Right ventricle myocardium superior (tissue), 1 donor: ENCODE results near the gene KRT83. TPM values are rescaled to one million over a fixed set of nuclear protein-coding genes. Genes with fewer than 3 reads are reported as not detected.

Experiments
- ATAC-seq: fragments of 200-7000 bp; cut with Tn5 transposase; one replicate; pipeline ENCODE4 v1.9.1; 2020; ENCODE audit warnings: mild to moderate bottlenecking; ENCODE audit not compliant: poor library complexity
- DNase-seq: peaks from one replicate; pipeline ENCODE4 v3.0.0-alpha.2; 2020
- intact Hi-C: fragments of 100-400 bp; cut with DNase I; formaldehyde crosslinking; loops from one replicate; pipeline ENCODE4 v1.11.2; 2022
- total RNA-seq: library from RNA; stranded (reverse); fragmentation: NEBNext Ultra II Directional; extraction: Animal tissue kit (Norgen Biotek cat#: 25700); gene quantifications from one replicate; pipeline ENCODE4 v1.2.1, GENCODE V29; 2021
- donor health status: DM: no; HTN: yes; CAD: no; lungs with severe emphysema.

The KRT83 gene
- total RNA-seq, 1 donor from 2014 or later, result not detected

- ATAC-seq (peak; percentile 45), DNase-seq (no peak)
- intact Hi-C loops, result no loop called here
Measured at GRCh38 chr12:52280319-52280795, 40.8 kb downstream of the KRT83 start.

DNA sequence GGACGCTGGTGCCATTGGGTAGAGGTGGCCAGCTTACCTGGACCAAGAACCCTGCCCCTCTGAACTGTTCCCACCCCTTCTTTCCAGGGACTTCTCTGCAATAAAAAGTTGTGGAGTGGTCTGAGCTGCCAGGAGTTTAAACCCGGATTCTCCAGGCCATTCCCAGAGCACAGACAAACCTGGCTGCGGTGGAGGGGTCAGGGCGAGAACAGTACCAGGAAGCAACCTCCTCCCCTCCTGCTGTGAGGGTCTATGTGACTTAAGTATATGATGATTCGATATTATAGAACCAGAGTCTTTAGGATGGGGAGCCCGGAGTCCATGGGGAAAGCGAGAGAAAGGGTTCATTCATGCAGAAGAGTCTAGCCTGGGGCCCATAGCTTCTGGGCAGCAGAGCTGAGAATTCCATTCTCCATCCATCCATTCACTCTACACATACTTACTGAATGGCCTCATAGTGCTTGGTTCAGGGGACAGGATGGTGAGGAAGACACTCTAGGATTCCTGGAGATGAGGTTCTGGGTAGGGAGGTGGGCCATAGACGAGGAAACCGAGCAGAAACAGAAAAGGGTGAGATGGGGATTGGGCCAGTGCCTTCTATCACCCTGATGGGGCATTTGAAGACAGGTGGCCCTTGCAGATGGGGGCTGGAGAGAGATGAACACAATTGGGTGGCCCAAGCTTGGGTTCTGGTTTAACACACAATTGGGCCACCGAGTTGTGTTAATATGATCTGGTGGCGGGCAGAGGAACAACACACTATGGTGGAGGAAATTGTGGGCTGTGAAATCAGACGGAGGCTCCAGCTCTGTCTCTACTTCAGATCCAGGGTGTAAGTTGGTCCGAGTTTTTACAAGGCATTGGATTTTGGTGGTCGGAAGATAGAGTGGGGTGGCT is 41.5 kb downstream of the KRT83 start:
- ATAC-seq (no peak), DNase-seq (no peak)
- intact Hi-C loops, result loop anchor here (5.0 kb wide), 1 partner anchor 67 kb away; no protein-coding TSS in a partner anchor

DNA sequence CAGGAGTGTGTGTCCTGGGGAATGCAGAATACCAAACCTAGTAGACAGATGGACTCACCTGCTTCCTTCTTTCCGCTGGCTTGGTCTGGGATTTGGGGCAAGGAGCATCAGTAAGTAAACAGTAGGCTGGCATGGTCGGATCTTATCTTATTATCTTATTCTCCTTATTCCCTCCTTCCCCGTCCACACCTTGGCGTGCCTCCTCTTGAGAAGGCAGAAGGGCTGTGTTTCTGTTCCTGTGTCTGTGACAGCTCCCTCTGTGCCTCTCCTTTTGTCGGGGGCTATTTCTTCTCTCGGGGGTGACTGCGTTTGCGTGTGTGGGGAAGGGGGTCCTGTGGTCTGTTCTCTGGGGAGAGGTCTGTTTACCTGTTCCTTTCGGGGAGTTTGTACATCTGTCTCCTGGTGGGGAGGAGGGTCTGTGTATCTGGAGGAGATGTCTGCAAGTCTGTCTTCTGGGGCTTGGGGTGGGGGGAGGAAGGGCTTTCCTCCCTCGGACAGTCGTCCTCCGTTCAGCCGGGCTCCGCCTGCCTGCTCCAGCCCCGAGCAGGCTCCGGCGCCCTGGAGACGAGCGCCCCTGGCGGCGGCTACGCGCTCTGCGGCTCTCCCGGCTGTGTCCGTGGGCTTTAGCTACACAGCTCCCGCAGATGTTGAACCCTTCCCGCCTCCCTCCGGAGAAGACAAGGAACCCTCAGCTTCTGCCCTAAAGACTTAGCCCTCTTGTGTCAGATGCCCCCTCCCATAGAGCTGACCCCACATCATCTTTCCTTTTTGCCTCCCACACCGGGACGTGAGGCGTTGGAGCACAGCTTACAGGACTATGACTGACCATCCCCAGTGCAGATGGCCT is 42.4 kb downstream of the KRT83 start:
- intact Hi-C loops, result loop anchor here (5.0 kb wide), 1 partner anchor 66 kb away; no protein-coding TSS in a partner anchor
- DNase-seq (peak; percentile 83), ATAC-seq (peak; percentile 97)

GRCh38 chr12:52277486-52278245 is 43.5 kb downstream of the KRT83 start:
- DNase-seq (no peak), ATAC-seq (no peak)
- intact Hi-C loops, result loop anchor here (5.0 kb wide), 1 partner anchor 65 kb away; no protein-coding TSS in a partner anchor

DNA sequence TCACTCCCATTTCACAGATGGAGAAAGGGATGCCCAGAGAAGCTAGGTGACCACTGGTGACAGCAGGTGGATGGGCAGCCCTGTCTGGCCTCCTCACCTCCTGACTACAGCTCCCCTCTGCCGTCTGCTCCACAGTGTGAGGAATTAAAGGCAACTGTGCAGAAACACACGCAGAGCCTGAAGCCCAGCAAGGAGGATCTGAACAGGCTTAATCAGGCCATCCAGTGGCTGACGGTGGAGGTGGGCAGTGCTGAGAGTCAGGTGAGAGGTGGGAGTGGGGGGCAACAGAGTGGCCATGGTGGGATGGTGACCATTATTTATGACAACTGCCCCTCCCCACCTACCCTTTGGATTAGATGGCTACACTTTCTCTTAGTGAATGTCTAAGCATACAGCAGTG is 45.5 kb downstream of the KRT83 start:
- intact Hi-C loops, result loop anchor here (5.0 kb wide), 1 partner anchor 63 kb away; no protein-coding TSS in a partner anchor
- no peak for DNase-seq
- ATAC-seq, result no peak

DNA sequence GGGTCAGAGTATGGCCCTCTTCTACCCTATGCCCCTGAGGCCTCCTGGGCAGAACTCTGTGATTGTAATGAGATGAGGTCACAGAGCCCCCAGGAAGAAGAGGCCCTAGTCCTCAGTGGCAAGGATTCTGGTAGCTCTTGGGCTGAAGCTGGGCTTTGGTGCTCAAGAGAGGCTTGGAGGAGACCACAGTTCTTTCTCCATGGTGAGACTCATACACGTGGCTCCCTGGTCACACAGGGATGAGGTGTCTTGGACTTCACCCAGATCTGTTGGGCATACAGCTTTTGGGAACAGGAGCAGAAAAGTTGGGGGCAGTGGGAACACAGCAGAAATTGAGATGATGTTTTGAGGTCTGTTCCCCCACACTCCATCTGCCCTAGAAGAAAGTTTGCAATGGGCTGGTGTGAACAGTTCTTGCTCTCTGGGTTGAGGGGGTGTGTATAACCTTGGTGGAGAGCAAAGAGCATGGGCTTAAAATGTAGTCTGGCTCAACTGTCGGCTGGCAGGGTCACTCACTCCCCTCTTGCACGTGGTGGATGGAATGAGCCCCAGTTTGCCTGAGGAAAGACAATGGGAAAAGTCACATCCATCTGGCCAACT is 46.6 kb downstream of the KRT83 start, which contains the start of gene KRT86:
Gene KRT86 (plus strand): TSS at position 125 of the 600 bp plus-strand sequence. CDS start 27,272 bp downstream, outside the sequence.
- no peak for ATAC-seq
- intact Hi-C loops, result loop anchor here (5.0 kb wide), 1 partner anchor 62 kb away; no protein-coding TSS in a partner anchor
- no peak for DNase-seq

DNA sequence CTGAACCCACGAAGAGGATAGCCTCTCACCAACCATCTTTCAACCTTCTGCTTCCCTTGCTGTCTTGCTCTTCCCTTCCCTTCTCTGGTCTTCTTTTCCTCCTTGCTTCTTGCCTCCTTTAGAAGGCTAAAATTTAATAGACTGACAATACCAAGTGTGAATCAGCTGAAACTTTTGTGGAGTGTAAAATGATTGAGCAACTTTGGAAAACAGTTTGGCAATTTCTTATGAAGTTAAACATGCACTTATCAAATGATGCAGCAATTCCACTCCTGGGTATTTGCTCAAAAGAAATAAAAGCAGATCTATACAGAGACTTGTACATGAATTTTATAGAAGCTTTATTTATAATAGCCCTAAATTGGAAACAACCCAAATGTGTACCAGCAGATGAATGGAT is 50.0 kb downstream of the KRT83 start:
- ATAC-seq (no peak), DNase-seq (no peak)
- intact Hi-C loops, result no loop called here

DNA sequence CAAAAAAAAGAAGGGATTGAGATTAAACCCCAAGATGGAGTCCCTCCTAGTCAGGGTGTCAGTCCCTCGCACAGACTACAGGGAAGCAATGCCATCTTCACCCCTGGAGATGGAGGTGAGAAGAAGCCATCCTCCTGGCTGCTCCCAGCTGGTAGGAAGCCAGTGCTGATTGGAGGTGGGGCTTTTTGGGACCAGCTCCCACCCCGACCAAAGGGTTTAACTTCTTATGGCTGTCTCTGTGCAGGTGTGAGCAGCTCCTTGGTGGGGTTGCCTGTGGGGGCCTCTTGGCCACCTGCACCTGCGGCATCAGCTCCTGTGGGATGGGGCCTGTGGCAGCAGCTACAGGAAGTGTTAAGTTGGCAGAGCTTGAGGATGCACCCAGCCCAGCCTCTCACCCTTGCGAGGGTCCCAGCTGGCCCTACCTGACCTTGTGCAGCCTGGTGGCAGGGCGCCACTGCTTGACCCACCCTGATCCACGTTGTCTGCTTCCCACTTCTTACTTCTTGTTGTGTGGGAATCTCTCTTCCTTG is 50.6 kb downstream of the KRT83 start:
- DNase-seq (no peak), ATAC-seq (no peak)
- intact Hi-C loops, result no loop called here

- ATAC-seq, result no peak
- intact Hi-C loops, result no loop called here
- no peak for DNase-seq
Measured at GRCh38 chr12:52268212-52268611, 53.0 kb downstream of the KRT83 start.

DNA sequence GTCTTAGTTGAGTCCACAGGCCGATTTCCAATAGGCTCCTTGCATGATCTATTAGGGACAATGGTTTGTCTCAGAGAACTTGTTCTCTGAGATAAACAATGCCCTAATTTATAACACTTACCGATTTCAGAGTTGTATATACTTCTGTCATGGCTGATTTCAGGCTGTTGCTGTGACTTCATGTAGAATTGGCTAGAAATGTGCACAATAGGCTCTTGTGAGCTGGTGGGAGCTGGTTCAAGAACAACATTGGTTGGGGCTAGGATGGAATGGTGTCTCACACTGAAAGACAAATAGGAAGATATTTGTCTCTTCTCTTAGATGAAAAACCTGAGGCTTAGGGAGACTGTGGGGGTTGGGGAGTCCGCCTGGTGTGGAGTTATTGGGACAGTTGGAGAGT is 53.5 kb downstream of the KRT83 start:
- ATAC-seq (no peak), DNase-seq (no peak)
- intact Hi-C loops, result no loop called here

DNA sequence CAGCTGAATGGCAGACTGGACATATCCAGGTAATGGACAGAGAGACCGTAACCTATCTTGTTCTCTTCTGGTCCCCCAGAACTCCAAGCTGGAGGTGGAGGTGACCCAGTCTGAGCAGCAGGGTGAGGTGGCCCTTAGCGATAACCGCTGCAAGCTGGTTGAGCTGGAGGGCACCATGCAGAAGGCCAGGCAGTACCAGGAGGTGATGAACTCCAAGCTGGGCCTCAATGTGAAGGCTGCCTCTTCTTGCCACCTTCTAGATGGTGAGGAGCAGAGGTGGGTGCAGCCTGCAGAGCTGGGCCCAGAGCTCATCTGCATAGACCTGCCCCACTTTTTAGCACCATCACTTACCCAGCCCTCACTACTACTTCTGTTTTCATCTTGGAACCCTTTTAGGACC is 53.9 kb downstream of the KRT83 start:
- no peak for ATAC-seq
- intact Hi-C loops, result no loop called here
- DNase-seq, result no peak

GRCh38 chr12:52266514-52266913 is 54.7 kb downstream of the KRT83 start:
- ATAC-seq (no peak), DNase-seq (no peak)
- intact Hi-C loops, result no loop called here

DNA sequence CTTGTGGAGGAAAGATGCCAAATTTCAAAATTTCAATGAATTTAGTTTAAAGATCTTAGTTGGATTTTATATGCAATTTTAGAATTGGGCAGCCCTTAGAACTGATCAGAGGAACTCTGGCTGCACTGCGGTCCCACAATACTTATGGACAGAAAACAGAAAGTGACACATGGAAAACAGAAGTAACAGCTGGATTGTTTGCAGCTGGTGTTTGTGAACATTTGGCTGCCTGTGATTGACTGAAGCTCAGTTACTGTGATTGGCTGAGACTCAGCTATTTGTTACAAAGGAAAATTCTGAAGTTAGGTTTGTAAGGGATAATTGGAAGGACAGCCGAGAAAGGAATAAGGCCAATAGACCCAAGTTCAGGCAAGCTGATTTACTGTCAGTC is 56.8 kb downstream of the KRT83 start:
- DNase-seq, result no peak
- intact Hi-C loops, result no loop called here
- no peak for ATAC-seq

Other genes with a start within 250 kb of the KRT83 start
- gene SMIM41, start 241.7 kb downstream of the KRT83 start, total RNA-seq, result 0.35 TPM
- gene KRT80, start 129.4 kb downstream of the KRT83 start, total RNA-seq, result not detected
- gene KRT7, start 88.2 kb downstream of the KRT83 start, total RNA-seq, result 0.59 TPM
- not detected for gene KRT86, start 46.8 kb downstream of the KRT83 start, total RNA-seq
- gene KRT81, start 29.9 kb downstream of the KRT83 start, total RNA-seq, result not detected
- not detected for gene KRT85, start 46.1 kb upstream of the KRT83 start, total RNA-seq
- gene KRT84, start 64.3 kb upstream of the KRT83 start, total RNA-seq, result not detected
- not detected for gene KRT82, start 84.9 kb upstream of the KRT83 start, total RNA-seq
- gene KRT75, start 113.0 kb upstream of the KRT83 start, total RNA-seq, result not detected
- not detected for gene KRT6B, start 130.7 kb upstream of the KRT83 start, total RNA-seq
- gene KRT6C, start 152.4 kb upstream of the KRT83 start, total RNA-seq, result not detected
- gene KRT6A, start 171.9 kb upstream of the KRT83 start, total RNA-seq, result not detected
- not detected for gene KRT5, start 199.0 kb upstream of the KRT83 start, total RNA-seq
- gene KRT71, start 231.7 kb upstream of the KRT83 start, total RNA-seq, result not detected